Uterus (tissue), 2 donors: Measurements from ENCODE around the gene NELFB.

Source experiments
- CTCF ChIP-seq, 4 experiments: fragments of 200-600 bp in 2 of 4; fragments of 450-650 bp in 2 of 4; sonication (generic) in 2 of 4; IDR thresholded peaks; one replicate each; pipeline ENCODE4 v1.5.1; 2016 to 2019; ENCODE audit warnings: antibody characterized with exemption in 4 of 4, mild to moderate bottlenecking in 2 of 4, moderate library complexity in 1 of 4
- POLR2A ChIP-seq, 2 donors: fragments of 450-650 bp; IDR thresholded peaks; one replicate each; pipeline ENCODE4 v1.6.1; 2016; ENCODE audit warnings: antibody characterized with exemption in 2 of 2, mild to moderate bottlenecking in 1 of 2, moderate library complexity in 1 of 2

GRCh38 chr9:137295849-137296669, 40.9 kb downstream of the NELFB start:
- TF ChIP-seq CTCF (IDR thresholded peaks at IDR 0.05) (no peak), POLR2A (IDR thresholded peaks at IDR 0.05) (no peak)
